Measurements from ENCODE around the gene RBL1.
"Not testable (repeated sequence)": the region's sequence is repeated elsewhere in the genome, so short reads cannot be mapped to it uniquely, and the experiment has no call there.

The RBL1 gene

DNA sequence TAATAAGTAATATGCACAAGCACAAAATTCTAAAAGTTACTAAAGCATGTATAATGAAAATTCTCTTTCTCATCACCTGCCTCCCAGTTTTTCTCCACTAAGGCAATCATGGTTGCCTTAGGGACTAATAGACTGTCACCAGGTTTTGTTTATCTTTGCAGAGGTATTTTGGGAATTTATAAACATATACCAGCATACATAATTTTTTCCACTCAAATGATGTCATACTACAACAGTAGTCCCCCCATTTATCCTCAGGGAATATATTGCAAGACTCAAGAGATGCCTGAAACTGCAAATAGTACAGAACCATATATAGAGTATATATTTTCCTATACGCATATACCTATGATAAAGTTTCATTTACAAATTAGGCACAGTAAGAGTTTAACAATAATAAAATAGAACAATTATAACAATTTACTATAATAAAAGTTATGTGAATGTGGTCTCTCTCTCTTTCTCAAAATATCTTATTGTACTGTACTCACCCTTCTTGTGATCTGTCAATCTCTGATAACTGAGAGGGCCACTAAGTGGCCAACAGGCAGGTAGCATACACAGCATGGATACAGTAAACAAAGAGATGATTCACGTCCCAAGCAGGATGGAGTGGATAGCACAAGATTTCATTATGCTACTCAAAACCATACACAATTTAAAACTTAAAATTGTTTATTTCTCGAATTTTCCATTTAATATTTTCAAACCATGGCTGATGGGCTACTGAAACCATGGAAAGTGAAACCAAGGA lies 19.7 kb downstream of the RBL1 start:
- no peak for FAIRE-seq

DNA sequence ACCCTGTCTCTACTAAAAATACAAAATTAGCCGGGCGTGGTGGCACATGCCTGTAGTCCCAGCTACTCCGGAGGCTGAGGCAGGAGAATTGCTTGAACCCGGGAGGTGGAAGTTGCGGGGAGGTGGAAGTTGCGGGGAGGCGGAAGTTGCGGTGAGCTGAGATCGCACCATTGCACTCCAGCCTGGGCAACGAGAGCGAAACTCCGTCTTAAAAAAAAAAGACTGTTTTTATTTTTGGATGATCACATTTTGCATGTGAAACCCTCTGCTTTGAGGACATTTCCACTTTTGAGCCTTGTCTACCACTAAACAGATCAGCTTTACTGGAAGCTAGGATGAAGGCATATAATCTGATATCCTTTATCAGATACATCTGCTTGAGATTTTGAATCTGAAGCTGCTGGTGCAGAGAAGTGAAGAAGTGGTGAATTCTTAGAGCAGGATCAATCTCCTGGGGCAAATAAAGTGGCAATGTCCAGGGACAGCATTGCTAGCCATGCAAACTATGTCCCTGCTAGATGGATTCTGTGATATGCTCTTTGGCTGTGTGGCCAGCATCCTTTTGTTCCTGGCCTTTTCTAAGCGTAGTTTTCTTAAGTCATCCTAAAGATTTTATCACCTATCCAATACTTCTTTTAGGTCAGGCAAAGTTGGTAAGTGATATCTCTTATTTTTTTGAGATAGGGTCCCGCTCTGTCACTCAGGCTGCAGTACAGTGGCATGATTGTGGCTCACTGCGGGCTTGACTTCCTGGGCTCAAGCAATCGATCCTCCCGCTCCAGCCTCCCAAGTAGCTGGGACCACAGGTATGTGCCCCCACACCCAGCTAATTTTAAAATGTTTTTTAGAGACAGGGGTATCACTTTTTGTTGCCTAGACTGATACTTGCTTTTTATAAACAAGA lies 23.3 kb downstream of the RBL1 start:
- no peak for FAIRE-seq

DNA sequence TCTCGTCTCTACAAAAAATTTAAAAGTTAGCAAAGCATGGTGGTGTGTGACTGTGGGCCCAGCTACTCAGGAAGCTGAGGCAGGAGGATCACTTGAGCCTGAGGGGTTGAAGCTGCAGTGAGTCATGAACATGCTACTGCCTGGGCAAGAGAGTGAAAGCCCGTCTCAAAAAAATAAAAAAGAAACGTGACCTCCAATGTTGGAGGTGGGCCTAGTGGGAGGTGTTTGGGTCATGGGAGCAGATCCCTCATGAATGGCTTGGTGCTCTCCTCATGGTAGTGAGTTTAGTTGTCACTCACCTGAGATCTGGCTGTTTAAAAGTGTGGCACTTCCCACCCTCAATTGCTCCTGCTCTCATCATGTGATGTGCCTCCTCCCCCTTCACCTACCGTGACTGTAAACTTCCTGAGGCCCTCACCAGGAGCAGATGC lies 24.3 kb downstream of the RBL1 start:
- FAIRE-seq: no peak

DNA sequence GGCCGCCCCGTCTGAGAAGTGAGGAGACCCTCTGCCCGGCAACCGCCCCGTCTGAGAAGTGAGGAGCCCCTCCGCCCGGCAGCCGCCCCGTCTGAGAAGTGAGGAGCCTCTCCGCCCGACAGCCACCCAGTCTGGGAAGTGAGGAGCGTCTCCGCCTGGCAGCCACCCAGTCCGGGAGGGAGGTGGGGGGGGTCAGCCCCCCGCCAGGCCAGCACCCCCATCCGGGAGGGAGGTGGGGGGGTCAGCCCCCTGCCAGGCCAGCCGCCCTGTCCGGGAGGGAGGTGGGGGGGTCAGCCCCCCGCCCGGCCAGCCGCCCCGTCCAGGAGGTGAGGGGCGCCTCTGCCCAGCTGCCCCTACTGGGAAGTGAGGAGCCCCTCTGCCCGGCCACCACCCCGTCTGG lies 26.2 kb downstream of the RBL1 start:
- not testable (repeated sequence) for FAIRE-seq

DNA sequence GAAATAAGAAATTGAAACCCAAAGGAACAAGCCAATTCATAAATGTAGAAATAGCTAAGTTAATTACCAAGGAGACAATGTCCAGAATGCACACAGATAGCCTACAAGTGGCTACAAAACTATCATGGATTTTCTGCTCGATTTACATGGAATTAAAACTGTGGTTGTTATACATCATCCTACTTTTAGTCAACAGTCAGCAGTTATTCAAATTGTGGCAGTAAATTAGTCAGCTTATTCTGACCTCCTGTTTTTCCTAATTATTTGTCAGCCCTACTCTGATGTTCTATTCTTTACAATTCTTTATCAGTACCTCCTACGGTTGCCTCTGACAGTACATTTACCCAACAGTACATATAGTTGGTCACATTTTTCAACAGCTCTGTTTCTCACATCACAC lies 29.6 kb downstream of the RBL1 start:
- no peak for FAIRE-seq

DNA sequence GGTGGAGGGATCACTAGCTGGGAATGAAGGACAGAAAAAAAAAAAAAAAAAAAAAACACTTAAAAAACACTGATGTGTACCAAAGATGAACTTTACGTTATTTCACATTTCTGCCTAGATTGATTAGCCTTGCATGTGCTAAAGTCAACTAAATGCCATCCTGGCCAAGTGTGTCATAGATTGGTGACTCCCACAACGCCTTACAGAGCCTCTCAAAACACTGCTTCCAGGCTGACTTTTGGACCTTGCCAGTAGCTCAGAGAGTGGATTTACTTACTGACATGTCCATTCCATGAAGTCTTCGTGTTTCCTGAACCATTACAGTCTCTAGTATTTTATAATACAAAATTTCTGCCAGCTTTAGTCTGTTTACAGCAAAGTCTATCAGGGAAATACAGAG lies 40.5 kb downstream of the RBL1 start:
- no peak for FAIRE-seq

DNA sequence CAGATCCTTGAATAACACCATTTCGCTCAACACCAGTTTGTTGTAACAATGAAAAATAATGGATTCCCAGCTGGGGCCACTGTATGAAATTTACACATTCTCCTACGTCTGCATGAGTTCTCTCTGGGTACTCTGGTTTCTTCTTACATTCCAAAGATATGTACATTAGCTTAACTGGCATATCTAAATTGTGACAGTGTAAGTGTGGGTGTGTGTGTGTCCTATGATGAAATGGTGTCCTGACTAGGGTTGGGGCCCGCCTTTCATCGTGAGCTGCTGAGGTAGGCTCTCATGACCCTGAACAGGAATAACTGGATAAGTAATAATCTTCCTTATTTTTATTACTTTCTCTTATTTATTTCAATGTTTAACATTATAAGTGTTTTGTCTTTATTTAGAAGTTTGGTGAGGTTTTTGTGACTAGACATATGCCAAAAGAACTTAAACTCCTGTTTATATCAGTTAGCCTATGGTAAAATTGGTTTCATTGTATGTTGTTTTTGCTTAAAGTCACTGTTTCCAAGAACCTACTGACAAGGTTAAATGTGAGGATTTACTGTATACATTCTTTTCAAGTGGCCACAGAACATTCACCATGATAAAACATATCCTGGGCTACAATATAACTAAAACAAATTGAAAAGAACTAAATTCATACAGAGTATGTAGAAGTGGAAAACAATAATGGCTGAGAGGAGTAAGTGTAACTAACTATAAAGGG lies 42.4 kb downstream of the RBL1 start:
- FAIRE-seq: no peak

DNA sequence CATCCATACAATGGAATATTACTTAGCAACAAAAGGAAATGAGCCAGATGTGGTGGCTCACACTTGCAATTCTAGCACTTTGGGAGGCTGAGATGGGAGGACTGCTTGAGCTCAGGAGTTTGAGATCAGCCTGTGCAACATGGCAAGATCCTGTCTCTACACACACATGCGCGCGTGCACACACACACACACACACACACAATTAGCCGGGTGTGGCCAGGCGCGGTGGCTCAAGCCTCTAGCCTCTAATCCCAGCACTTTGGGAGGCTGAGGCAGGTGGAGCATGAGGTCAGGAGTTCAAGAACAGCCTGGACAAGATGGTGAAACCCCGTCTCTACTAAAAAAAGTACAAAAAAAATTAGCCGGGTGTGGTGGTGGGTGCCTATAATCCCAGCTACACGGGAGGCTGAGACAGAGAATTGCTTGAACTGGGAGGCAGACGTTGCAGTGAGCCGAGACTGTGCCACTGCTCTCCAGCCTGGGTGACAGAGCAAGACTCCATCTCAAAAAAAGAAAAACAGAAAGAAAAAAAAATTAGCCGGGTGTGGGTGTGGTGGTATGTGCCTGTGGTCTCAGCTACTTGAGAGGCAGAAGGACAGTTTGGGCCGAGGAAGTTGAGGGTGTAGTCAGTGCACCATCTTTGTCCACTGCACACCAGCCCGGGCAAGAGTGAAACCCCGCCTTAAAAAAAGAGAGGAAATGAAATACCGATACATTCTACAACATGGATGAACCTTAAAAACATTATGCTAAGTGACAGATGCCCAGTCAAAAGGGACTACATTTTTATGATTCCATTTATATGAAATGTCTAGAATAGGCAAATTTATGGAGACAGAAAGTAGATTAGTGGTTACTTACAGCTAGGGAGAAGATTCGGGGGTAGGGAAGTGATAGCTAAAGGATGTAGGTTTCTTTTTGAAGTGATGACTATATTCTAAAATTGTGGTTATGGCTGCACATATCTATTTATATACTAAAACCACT lies 52.5 kb downstream of the RBL1 start:
- FAIRE-seq: no peak

DNA sequence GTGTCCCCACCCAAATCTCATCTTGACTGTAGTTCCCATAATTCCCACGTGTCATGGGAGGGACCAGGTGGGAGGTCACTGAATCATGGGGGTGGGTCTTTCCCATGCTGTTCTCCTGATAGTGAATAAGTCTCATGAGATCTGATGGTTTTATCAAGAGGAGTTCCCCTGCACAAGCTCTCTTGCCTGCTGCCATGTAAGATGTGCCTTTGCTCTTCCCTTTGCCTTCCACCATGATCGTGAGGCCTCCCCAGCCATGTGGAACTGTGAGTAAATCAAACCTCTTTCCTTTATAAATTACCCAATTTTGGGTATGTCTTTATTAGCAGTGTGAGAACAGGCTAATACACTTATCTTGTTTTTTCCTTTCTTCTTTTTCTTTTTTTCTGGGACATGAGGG lies 56.4 kb downstream of the RBL1 start:
- FAIRE-seq: not testable (repeated sequence)

DNA sequence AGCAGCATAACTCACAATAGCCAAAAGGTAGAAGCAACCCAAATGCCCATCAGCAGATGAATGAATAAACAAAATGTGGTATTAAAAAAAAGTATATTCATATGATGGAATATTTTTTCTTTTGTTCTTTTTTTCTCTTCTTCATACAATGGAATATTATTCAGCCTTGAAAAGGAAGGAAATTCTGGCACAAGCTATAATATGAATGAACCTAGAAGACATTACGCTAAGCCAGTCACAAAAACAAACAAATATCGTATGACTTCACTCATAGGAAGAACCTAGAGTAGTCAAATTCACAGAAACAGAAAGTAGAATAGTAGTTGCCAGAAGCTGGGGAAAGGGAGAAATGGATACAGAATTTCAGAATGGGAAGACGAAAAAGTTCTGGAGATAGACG lies 63.7 kb downstream of the RBL1 start:
- FAIRE-seq: no peak

DNA sequence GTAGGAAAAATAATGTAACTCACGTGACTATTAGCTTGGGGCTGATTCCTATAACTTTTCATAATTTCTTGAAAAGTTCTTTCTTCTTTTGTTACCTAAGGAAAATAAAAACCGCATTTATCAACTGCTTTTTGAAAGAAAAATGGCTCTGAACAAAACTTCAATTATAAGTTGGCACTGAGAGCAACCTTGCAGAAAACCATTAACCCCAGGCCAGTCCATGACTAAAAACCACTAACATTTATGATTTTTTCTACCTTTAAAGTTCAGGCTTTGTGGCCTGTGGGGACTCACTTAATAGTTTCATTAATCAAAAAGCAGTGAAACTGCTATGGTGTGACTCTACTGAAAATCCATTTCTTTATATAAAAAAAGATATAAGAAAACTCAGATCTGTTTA lies 75.2 kb downstream of the RBL1 start:
- no peak for FAIRE-seq

DNA sequence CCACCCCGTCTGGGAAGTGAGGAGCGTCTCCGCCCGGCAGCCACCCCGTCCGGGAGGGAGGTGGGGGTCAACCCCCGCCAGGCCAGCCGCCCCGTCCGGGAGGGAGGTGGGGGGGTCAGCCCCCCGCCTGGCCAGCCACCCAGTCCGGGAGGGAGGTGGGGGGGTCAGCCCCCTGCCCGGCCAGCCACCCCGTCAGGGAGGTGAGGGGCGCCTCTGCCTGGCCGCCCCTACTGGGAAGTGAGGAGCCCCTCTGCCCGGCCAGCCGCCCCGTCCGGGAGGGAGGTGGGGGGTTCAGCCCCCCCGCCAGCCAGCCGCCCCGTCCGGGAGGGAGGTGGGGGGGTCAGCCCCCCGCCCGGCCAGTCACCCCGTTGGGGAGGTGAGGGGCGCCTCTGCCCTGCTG lies 83.2 kb downstream of the RBL1 start:
- not testable (repeated sequence) for FAIRE-seq

DNA sequence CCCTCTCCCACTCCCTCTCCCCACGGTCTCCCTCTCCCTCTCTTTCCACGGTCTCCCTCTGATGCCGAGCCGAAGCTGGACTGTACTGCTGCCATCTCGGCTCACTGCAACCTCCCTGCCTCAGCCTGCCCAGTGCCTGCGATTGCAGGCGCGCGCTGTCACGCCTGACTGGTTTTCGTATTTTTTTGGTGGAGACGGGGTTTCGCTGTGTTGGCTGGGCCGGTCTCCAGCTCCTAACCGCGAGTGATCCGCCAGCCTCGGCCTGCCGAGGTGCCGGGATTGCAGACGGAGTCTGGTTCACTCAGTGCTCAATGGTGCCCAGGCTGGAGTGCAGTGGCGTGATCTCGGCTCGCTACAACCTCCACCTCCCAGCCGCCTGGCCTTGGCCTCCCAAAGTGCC lies 83.9 kb downstream of the RBL1 start:
- FAIRE-seq: not testable (repeated sequence)

DNA sequence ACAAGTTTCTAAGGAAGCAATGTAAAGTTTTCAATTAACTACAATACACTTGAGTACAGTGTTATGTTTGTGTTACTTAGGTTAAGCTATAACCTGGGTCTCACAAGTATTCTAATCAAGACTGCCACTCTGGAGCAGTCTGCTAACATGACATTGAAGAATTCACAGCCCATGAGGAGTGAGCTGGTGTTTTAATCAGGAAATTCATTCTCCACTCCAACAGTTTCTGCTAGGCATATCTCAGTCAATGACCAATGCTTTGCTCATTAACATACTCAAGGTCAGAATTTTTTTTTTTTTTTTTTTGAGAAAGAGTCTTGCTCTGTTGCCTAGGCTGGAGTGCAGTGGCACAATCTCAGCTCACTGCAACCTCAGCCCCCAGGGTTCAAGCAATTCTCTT lies 84.7 kb downstream of the RBL1 start:
- FAIRE-seq: no peak

DNA sequence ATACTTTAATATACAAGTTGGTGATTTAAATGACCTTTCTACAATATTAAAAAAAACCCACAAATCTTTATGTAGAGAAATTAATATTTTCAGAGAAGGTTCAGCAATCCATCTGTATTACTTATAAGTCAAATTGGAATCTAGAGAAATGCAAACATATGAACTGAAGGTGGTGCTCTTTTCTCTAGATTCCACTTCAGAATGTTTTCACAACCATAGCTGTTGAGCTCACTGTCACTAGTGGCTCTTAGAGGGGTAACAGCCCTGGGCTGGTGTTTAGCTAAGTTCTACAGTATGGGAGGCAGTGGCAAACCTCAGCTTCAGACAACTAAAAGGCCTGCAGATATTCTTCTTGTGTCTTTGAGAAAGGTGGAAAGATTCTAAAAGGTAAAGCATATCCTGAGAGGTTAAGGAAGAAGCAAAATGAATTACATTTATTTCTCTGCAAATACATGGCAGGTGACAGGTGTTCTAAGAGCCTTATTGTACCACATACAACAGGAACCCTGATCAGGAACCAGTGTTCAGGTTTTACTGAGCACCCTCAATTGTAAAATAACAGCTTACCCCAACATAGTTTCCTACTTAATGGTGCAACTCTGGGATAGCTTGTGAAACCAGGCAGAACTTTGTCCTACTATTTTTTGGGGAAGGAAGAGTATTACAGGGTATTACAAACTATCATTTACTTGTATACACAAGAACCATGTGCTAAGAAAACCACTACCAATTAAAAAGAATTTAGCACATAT lies 87.7 kb downstream of the RBL1 start:
- no peak for FAIRE-seq

DNA sequence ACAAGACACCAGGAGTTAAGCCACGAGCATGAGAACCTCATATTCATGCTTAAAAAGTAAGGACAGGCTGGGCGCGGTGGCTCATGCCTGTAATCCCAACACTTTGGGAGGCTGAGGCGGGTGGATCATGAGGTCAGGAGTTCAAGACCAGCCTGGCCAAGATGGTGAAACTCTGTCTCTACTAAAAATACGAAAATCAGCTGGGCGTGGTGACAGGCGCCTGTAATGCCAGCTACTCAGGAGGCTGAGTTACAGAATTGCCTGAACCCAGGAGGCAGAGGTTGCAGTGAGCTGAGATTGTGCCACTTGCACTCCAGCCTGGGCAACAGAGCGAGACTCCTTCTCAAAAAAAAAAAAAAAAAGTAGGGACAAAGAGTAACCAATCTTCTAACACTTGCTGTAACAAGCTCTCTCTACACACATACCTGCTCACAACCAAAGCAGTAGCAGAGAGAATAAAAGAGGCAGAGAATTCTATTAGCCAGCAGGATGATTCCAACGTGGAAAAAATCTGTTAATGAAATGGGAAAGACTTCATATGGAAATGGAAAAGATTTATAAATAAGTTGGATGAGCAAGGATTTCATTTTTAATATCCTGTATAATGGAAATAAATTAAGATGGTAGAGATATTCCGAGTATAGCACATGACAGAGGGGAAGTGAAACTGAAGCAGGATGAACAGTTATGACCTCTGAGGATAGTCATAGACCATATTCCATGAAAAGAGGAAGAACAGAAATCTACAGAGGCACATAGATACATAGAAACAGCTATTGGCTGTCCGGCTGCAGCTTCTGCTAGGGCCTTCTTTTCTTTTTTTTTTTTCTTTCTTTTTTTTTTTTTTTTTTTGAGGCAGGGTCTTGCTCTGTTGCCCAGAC lies 90.5 kb downstream of the RBL1 start:
- not testable (repeated sequence) for FAIRE-seq

DNA sequence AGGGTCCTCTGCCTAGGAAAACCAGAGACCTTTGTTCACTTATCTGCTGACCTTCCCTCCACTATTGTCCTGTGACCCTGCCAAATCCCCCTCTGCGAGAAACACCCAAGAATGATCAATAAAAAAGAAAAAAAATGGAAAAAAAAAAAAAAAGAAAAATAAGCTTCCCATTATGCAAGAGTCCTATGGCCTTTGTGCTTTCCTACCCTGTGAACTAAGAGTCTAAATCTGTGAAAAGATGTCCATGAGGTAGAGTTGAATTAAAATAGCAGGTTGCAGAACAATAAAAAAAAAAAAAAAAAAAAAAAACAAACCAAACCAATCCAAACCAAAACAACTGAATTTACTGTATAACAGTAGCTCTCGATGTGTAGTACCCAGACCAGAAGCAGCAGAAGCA lies 94.2 kb downstream of the RBL1 start:
- not testable (repeated sequence) for FAIRE-seq

DNA sequence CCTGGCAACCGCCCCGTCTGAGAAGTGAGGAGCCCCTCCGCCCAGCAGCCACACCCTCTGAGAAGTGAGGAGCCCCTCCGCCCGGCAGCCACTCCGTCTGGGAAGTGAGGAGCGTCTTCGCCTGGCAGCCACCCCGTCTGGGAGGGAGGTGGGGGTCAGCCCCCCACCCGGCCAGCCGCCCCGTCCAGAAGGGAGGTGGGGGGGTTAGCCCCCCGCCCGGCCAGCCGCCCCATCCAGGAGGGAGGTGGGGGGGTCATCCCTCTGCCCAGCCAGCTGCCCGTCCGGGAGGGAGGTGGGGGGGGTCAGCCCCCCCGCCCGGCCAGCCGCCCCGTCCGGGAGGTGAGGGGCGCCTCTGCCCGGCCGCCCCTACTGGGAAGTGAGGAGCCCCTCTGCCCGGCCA lies 95.6 kb downstream of the RBL1 start:
- FAIRE-seq: not testable (repeated sequence)

DNA sequence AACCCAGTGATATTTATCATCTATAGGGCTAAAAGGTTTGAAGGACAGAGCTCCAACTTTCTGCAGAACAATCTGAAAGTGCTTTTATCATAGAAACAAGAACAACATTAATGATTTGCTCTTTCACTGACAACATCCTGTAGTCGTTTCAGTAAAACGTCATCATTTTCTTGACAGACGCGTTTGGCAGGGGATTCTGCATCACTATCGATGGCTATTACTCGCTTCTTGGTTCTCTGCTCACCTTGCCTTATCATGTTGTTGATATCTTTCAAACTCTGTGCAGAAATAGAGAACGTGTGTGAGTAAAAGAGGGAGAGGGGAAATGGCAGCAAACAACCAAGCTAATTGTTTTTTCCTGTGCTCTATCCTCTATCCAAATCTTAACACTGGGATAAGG lies 97.1 kb downstream of the RBL1 start:
- no peak for FAIRE-seq

DNA sequence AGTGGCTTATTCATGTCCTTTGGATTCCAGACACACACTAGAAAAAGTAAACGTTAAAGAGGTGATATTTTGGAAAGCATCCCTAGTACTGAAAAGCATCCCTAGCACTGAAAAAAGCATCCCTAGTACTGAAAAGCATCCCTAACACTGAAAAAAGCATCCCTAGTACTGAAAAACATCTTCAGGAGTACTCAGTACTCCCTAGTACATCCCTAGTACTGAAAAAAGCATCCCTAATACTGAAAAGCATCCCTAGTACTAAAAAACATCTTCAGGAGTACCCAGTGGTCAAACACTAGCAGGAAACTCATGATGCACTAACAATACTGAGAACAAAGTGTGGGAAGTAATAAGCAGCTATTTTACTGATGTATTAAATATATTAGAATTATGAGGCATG lies 98.7 kb downstream of the RBL1 start:
- FAIRE-seq: no peak
